Measurements from ENCODE around the gene CCDC40.

DNA sequence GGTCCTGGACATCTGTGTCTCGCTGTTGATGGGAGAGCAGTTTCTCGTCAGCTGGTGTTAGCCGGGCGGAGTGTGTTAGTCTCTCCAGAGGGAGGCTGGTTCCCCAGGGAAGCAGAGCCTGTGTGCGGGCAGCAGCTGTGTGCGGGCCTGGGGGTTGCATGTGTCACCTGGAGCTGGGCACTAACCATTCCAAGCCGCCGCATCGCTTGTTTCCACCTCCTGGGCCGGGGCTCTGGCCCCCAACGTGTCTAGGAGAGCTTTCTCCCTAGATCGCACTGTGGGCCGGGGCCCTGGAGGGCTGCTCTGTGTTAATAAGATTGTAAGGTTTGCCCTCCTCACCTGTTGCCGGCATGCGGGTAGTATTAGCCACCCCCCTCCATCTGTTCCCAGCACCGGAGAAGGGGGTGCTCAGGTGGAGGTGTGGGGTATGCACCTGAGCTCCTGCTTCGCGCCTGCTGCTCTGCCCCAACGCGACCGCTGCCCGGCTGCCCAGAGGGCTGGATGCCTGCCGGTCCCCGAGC lies 82.9 kb downstream of the CCDC40 start:
- TF ChIP-seq HNRNPK (IDR thresholded peaks at IDR 0.05; ENCODE audit: low read depth, low read length, poor library complexity, severe bottlenecking) (no peak), RFX5 (IDR thresholded peaks at IDR 0.05; ENCODE audit: low read depth, low read length) (no peak), ZBTB7A (IDR thresholded peaks at IDR 0.05; ENCODE audit: borderline replicate concordance, control insufficient read depth, low read depth, low read length) (no peak), ZNF12 (CRISPR knock-in tag; IDR thresholded peaks at IDR 0.05) (no peak), ETV6 (IDR thresholded peaks at IDR 0.05; ENCODE audit: borderline replicate concordance in 1 of 2, low read depth in 2 of 2, low read length in 1 of 2) (no peak), ETV6 (CRISPR knock-in tag; IDR thresholded peaks at IDR 0.05; ENCODE audit: borderline replicate concordance) (no peak), OTX1 (CRISPR knock-in tag; IDR thresholded peaks at IDR 0.05) (no peak), EZH2 (IDR thresholded peaks at IDR 0.05; ENCODE audit: borderline replicate concordance, low read depth, low read length) (no peak), FOXA3 (CRISPR knock-in tag; conservative IDR thresholded peaks at IDR 0.05 in 1 of 2, IDR thresholded peaks at IDR 0.05 in 1 of 2) (no peak), RCOR1 (IDR thresholded peaks at IDR 0.05; ENCODE audit: borderline replicate concordance in 1 of 2, low read depth in 2 of 2, low read length in 2 of 2) (no peak), TEAD2 (tag; IDR thresholded peaks at IDR 0.05) (no peak), ZFP36 (IDR thresholded peaks at IDR 0.05; ENCODE audit: low read depth, low read length, partially characterized antibody) (no peak)
- TF ChIP-seq, protein P1, sequence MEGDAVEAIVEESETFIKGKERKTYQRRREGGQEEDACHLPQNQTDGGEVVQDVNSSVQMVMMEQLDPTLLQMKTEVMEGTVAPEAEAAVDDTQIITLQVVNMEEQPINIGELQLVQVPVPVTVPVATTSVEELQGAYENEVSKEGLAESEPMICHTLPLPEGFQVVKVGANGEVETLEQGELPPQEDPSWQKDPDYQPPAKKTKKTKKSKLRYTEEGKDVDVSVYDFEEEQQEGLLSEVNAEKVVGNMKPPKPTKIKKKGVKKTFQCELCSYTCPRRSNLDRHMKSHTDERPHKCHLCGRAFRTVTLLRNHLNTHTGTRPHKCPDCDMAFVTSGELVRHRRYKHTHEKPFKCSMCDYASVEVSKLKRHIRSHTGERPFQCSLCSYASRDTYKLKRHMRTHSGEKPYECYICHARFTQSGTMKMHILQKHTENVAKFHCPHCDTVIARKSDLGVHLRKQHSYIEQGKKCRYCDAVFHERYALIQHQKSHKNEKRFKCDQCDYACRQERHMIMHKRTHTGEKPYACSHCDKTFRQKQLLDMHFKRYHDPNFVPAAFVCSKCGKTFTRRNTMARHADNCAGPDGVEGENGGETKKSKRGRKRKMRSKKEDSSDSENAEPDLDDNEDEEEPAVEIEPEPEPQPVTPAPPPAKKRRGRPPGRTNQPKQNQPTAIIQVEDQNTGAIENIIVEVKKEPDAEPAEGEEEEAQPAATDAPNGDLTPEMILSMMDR (IDR thresholded peaks at IDR 0.05 in 2 of 3, conservative IDR thresholded peaks at IDR 0.05 in 1 of 3; ENCODE audit: insufficient read depth in 2 of 3, low read depth in 1 of 3, low read length in 3 of 3) = no peak
- TF ChIP-seq, protein P2, sequence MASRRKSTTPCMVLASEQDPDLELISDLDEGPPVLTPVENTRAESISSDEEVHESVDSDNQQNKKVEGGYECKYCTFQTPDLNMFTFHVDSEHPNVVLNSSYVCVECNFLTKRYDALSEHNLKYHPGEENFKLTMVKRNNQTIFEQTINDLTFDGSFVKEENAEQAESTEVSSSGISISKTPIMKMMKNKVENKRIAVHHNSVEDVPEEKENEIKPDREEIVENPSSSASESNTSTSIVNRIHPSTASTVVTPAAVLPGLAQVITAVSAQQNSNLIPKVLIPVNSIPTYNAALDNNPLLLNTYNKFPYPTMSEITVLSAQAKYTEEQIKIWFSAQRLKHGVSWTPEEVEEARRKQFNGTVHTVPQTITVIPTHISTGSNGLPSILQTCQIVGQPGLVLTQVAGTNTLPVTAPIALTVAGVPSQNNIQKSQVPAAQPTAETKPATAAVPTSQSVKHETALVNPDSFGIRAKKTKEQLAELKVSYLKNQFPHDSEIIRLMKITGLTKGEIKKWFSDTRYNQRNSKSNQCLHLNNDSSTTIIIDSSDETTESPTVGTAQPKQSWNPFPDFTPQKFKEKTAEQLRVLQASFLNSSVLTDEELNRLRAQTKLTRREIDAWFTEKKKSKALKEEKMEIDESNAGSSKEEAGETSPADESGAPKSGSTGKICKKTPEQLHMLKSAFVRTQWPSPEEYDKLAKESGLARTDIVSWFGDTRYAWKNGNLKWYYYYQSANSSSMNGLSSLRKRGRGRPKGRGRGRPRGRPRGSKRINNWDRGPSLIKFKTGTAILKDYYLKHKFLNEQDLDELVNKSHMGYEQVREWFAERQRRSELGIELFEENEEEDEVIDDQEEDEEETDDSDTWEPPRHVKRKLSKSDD (conservative IDR thresholded peaks at IDR 0.05; ENCODE audit: low read length) = no peak
- TF ChIP-seq, protein P3, sequence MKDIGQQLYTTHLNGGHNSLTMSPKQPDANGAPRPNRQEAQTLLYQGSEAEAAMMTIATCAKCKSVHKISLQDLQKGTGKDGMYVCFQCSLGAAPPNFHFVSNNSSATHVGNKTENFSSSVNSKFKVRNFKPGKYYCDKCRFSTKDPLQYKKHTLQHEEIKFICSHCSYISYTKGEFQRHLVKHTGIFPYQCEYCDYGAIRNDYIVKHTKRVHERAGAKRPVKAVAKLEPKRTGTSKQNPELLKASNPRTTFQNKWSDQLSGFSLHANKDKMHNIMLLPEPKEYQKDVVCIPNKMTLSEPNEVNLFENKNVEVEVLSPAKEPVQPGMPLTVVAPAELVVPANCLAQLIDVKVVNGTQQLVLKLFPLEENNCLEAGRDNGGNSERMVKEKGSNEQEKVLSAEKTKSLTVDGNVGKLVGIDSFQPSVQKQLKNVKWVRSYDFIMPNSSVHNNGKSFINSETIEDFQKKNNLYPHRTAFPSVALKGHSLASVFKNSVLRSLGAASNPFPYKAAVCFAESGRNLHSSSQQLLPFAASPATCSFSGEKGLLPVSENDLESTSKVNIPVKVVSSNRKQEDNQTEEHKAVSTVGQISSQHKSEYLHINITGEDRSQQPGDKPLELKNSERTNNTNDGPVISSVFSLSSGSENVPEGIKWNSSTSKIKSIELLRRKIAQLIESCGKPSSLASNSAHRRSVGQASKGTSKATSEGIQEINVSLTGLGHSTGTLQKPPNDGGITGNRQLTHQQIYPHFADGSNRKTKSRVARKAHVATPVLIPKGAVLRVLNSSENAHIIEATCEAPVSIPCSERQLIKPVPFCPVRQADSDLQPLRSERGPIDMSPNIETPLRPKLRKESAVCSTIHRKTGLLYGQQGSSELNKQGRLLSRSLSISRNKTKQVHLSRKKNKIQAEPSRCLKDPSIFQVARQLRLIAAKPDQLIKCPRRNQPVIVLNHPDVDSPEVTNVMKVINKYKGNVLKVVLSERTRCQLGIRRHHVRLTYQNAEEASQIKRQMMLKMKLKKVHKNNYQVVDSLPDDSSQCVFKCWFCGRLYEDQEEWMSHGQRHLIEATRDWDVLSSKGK (CRISPR knock-in tag; IDR thresholded peaks at IDR 0.05) = no peak

Measured in K562 (cell line).